H1 (cell line): Measurements from ENCODE around the gene MSMP. TPM values are rescaled to one million over a fixed set of nuclear protein-coding genes. Genes with fewer than 3 reads are reported as not detected.

Source experiments
- CTCF ChIA-PET: fragments of 300-600 bp; sonication (Branson Sonifier 250); formaldehyde crosslinking; loops from one replicate; lab custom pipeline; 2021; ENCODE audit not compliant: partially characterized antibody; lab: Charles Lee
- POLR2A ChIA-PET: fragments of 300-600 bp; sonication (Branson Sonifier 250); formaldehyde crosslinking; loops from one replicate; lab custom pipeline; 2021; ENCODE audit warnings: inconsistent platforms; ENCODE audit not compliant: partially characterized antibody; lab: Charles Lee
- DNase-seq, 2 experiments: peaks; one replicate each; pipeline versions ENCODE4 v3.0.0 to v3.0.0-alpha.2; 2010 to 2022; ENCODE audit warnings: low spot score in 2 of 2, low read depth in 1 of 2, mixed read lengths in 1 of 2
- FAIRE-seq: peaks from 2 replicates; lab custom pipeline; 2011; peaks lifted over from hg19 to GRCh38; lab: Jason Lieb, UNC
- H2AFZ ChIP-seq: 2 replicates; pipeline ENCODE4 v1.8.1; 2012; ENCODE audit warnings: low read length, inconsistent platforms
- H2AK5ac ChIP-seq: 2 replicates; pipeline ENCODE4 v1.6.1; 2013; ENCODE audit warnings: low read depth, low read length
- H2BK120ac ChIP-seq: replicated peaks from 2 replicates; pipeline ENCODE3; 2013; ENCODE audit warnings: low read depth, low read length, inconsistent platforms
- H2BK12ac ChIP-seq: 2 replicates; pipeline ENCODE4 v1.6.1; 2013; ENCODE audit warnings: low read depth, low read length
- H2BK15ac ChIP-seq: 2 replicates; pipeline ENCODE4 v1.6.1; 2013; ENCODE audit warnings: low read length
- H2BK20ac ChIP-seq: 2 replicates; pipeline ENCODE4 v1.6.1; 2013; ENCODE audit warnings: low read length
- H2BK5ac ChIP-seq: 2 replicates; pipeline ENCODE4 v1.6.1; 2013; ENCODE audit warnings: low read depth, low read length
- H3K14ac ChIP-seq: 2 replicates; pipeline ENCODE4 v1.6.1; 2013; ENCODE audit warnings: inconsistent platforms; ENCODE audit not compliant: insufficient read length
- H3K18ac ChIP-seq: 2 replicates; pipeline ENCODE4 v1.6.1; 2013; ENCODE audit warnings: low read length; ENCODE audit errors: extremely low read depth
- H3K23ac ChIP-seq: 2 replicates; pipeline ENCODE4 v1.6.1; 2013; ENCODE audit warnings: inconsistent platforms; ENCODE audit not compliant: insufficient read length
- H3K23me2 ChIP-seq: 2 replicates; pipeline ENCODE4 v1.6.1; 2013; ENCODE audit warnings: low read depth, low read length
- H3K27ac ChIP-seq: 2 replicates; pipeline ENCODE4 v1.6.1; 2011; ENCODE audit warnings: low read depth, low read length, inconsistent platforms
- H3K27me3 ChIP-seq, 4 experiments: replicated peaks in 1 of 4; 1 replicate in 1 of 4; 2 replicates in 3 of 4; pipeline versions ENCODE4 v1.6.1 to v1.8.1; 2011 to 2013; ENCODE audit warnings: low read length in 3 of 4, mild to moderate bottlenecking in 3 of 4, inconsistent platforms in 2 of 4, mixed read lengths in 2 of 4, moderate library complexity in 1 of 4; ENCODE audit not compliant: control insufficient read depth in 3 of 4, insufficient read depth in 3 of 4; ENCODE audit errors: extremely low read depth in 1 of 4
- H3K36me3 ChIP-seq, 4 experiments: 2 replicates each; pipeline versions ENCODE4 v1.6.1 to v1.8.1; 2011 to 2013; ENCODE audit warnings: mild to moderate bottlenecking in 4 of 4, low read length in 3 of 4, moderate library complexity in 2 of 4, control low read depth in 1 of 4, inconsistent platforms in 1 of 4; ENCODE audit not compliant: insufficient read depth in 4 of 4, control insufficient read depth in 2 of 4
- H3K4ac ChIP-seq: replicated peaks from 2 replicates; pipeline ENCODE3; 2013; ENCODE audit warnings: low read length, low read depth, mixed read lengths, inconsistent platforms; ENCODE audit not compliant: insufficient read length
- H3K4me1 ChIP-seq, 4 experiments: replicated peaks in 1 of 4; 1 replicate in 1 of 4; 2 replicates in 3 of 4; pipeline versions ENCODE4 v1.6.1 to v1.8.1; 2011 to 2013; ENCODE audit warnings: low read length in 3 of 4, inconsistent platforms in 2 of 4, mixed read lengths in 1 of 4; ENCODE audit not compliant: insufficient read depth in 4 of 4, control insufficient read depth in 3 of 4
- H3K4me2 ChIP-seq, 2 experiments: 2 replicates each; pipeline versions ENCODE4 v1.6.1 to v1.8.1; 2011 to 2013; ENCODE audit warnings: low read depth in 2 of 2, low read length in 2 of 2, control low read depth in 1 of 2, inconsistent platforms in 1 of 2, mild to moderate bottlenecking in 1 of 2; ENCODE audit not compliant: insufficient read depth in 1 of 2
- H3K4me3 ChIP-seq, 4 experiments: fragments of 200-600, 300-600 bp in 1 of 4; sonication (generic), shearing (Covaris generic), sonication (Bioruptor Twin) in 1 of 4; 2 replicates each; pipeline versions ENCODE4 v1.5.1 to v1.8.1; 2011 to 2016; ENCODE audit warnings: low read length in 4 of 4, low read depth in 3 of 4, control low read depth in 2 of 4, inconsistent platforms in 2 of 4, mild to moderate bottlenecking in 2 of 4, mixed read lengths in 1 of 4, moderate library complexity in 1 of 4; ENCODE audit not compliant: insufficient read depth in 2 of 4; ENCODE audit errors: extremely low read depth in 1 of 4
- H3K56ac ChIP-seq: replicated peaks from 2 replicates; pipeline ENCODE3; 2013; ENCODE audit warnings: low read depth, mild to moderate bottlenecking, mixed read lengths, low read length, inconsistent platforms; ENCODE audit not compliant: insufficient read length
- H3K79me1 ChIP-seq: 2 replicates; pipeline ENCODE4 v1.6.1; 2013; ENCODE audit warnings: low read depth, low read length, control low read depth
- H3K79me2 ChIP-seq, 2 experiments: 2 replicates each; pipeline versions ENCODE4 v1.6.1 to v1.8.1; 2012 to 2013; ENCODE audit warnings: low read length in 2 of 2, mild to moderate bottlenecking in 2 of 2, inconsistent platforms in 1 of 2; ENCODE audit not compliant: insufficient read depth in 2 of 2, control insufficient read depth in 1 of 2
- H3K9ac ChIP-seq, 4 experiments: replicated peaks in 1 of 4; 1 replicate in 1 of 4; 2 replicates in 3 of 4; pipeline versions ENCODE4 v1.6.1 to v1.8.1; 2011 to 2013; ENCODE audit warnings: low read depth in 3 of 4, low read length in 3 of 4, control low read depth in 2 of 4, mild to moderate bottlenecking in 2 of 4, moderate library complexity in 2 of 4, inconsistent platforms in 1 of 4; ENCODE audit errors: extremely low read depth in 1 of 4
- H3K9me3 ChIP-seq, 2 experiments: 2 replicates each; pipeline versions ENCODE4 v1.6.1 to v1.8.1; 2012 to 2013; ENCODE audit warnings: mild to moderate bottlenecking in 2 of 2, moderate library complexity in 2 of 2, control low read depth in 1 of 2, inconsistent platforms in 1 of 2, low read depth in 1 of 2, low read length in 1 of 2, mixed read lengths in 1 of 2; ENCODE audit not compliant: insufficient read depth in 2 of 2
- H4K20me1 ChIP-seq, 2 experiments: replicated peaks in 1 of 2; 2 replicates each; pipeline versions ENCODE3 to v1.8.1; 2011 to 2013; ENCODE audit warnings: inconsistent platforms in 2 of 2, low read length in 2 of 2, mild to moderate bottlenecking in 1 of 2; ENCODE audit not compliant: insufficient read depth in 2 of 2, control insufficient read depth in 1 of 2
- H4K5ac ChIP-seq: 2 replicates; pipeline ENCODE4 v1.6.1; 2013; ENCODE audit warnings: low read length, low read depth, mixed read lengths, inconsistent platforms; ENCODE audit not compliant: insufficient read length
- H4K8ac ChIP-seq: 2 replicates; pipeline ENCODE4 v1.8.0; 2013; ENCODE audit warnings: mild to moderate bottlenecking, moderate library complexity, low read length, inconsistent platforms; ENCODE audit not compliant: insufficient read depth; ENCODE audit errors: extremely low read depth
- H4K91ac ChIP-seq: replicated peaks from 2 replicates; pipeline ENCODE3; 2013; ENCODE audit warnings: low read length, mixed read lengths, inconsistent platforms; ENCODE audit not compliant: insufficient read length
- CHD1 ChIP-seq: IDR thresholded peaks from 2 replicates; pipeline ENCODE4 v1.6.1; 2012; ENCODE audit warnings: low read depth, low read length, improper control_type of control experiment
- GTF2F1 ChIP-seq: IDR thresholded peaks from 2 replicates; pipeline ENCODE4 v1.6.1; 2012; ENCODE audit warnings: low read depth, low read length, improper control_type of control experiment, borderline replicate concordance
- SIRT6 ChIP-seq: IDR thresholded peaks from one replicate; pipeline ENCODE4 v1.7.1; 2012; ENCODE audit warnings: low read length, inconsistent platforms
- WGBS, 2 experiments: shearing (Covaris generic) in 1 of 2; methylation state at CpG; one replicate each; pipeline versions ENCODE4 v1.1.6 to v1.1.7; 2013 to 2015; ENCODE audit warnings: low lambda C conversion rate in 2 of 2, mixed read lengths in 2 of 2, inconsistent platforms in 1 of 2, low coverage in 1 of 2, missing lambda C conversion rate in 1 of 2; ENCODE audit not compliant: insufficient replicate concordance in 2 of 2, insufficient coverage in 1 of 2, insufficient read length in 1 of 2; ENCODE audit errors: extremely low coverage in 1 of 2, missing lambda C conversion rate in 1 of 2; 5-methylcytosine and 5-hydroxymethylcytosine counted together
- polyA plus RNA-seq, 7 experiments: library from polyadenylated mRNA; depleted of rRNA in 3 of 7; stranded (reverse) in 5 of 7; unstranded in 2 of 7; fragments of >200 nt in 5 of 7; fragments of 200-250 nt in 2 of 7; gene quantifications; 1 replicate in 5 of 7; 2 replicates in 1 of 7; 4 replicates in 1 of 7; pipeline versions ENCODE4 v1.2.1 to v1.2.3, GENCODE V29; 2011 to 2013; ENCODE audit warnings: missing spikeins in 2 of 7, mixed read lengths in 2 of 7
- total RNA-seq: library from RNA; stranded (reverse); fragmentation: NEBNext Ultra II Directional; extraction: Animal tissue kit (Norgen Biotek cat#: 25700); gene quantifications from 2 replicates; pipeline ENCODE4 v1.2.1, GENCODE V29; 2021

Gene MSMP
- total and polyA plus RNA-seq, 2 of the 8 experiments (the other 6 are each of a cell fraction or from before 2014, with no cell fraction given): 0.53 TPM; not detected in 1

DNA sequence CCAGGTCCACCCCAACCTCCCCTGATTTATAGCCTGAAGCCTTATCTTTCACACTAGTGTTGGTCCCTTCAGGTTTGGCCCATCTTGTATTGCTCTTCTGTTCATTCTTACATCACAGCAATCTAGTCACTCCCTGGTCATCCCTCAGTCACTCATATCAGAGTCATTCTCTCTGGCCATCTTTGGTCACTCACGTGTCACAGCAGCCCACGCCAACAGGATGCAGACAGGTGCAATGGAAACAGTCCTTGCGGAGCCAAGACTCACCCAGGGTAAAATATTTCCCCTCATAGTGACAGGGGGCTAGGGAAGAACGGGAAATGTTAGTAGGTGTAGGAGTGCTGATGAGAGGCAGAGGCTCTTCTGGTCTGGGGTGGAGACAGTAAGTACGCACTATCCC is 610 bp downstream of the MSMP start:
- H4K5ac ChIP-seq: no peak overlapping the region
- H3K18ac ChIP-seq: no peak overlapping the region
- H2AK5ac ChIP-seq: no peak overlapping the region
- no peak overlapping the region for H2BK15ac ChIP-seq
- no peak overlapping the region for H2AFZ ChIP-seq
- no peak overlapping the region; the same call in 1 of the 2 replicates for H4K8ac ChIP-seq
- H3K4me2 ChIP-seq: no peak overlapping the region
- no peak overlapping the region for H3K4ac ChIP-seq
- H4K20me1 ChIP-seq: no peaks in the 10 kb centered on the region
- H3K14ac ChIP-seq: no peak overlapping the region
- no peaks in the 10 kb centered on the region for H3K9me3 ChIP-seq
- DNase-seq (no peak), FAIRE-seq (no peak)
- peaks cover under 1 to 11% of the 10 kb centered on the region in 2 experiments for H3K79me2 ChIP-seq
- POLR2A ChIA-PET: interaction anchor here (1.8 to 1.9 kb wide), 2 partner anchors 15 to 58 kb away, joined by 4 read pairs; no protein-coding TSS in a partner anchor
- H3K23ac ChIP-seq: no peak overlapping the region
- H3K79me1 ChIP-seq: peaks cover 4% of the 10 kb centered on the region; the same call in 1 of the 2 replicates
- no peak overlapping the region for H3K9ac ChIP-seq
- no peak overlapping the region for H2BK5ac ChIP-seq
- 94% methylated on average over 5 of the region's 5 CpGs; no CpG with 5 or more reads in 1 of the 2 experiments for WGBS, 2 experiments
- no peak overlapping the region for H4K91ac ChIP-seq
- H3K4me3 ChIP-seq: no peak overlapping the region
- no peak for TF ChIP-seq CHD1
- no peak for TF ChIP-seq GTF2F1
- TF ChIP-seq SIRT6: no peak
- H3K27ac ChIP-seq: no peak overlapping the region
- peaks cover 3 to 22% (median 15%) of the 10 kb centered on the region in 4 experiments; a peak in 6 of 8 replicates for H3K36me3 ChIP-seq
- no peak overlapping the region for H2BK12ac ChIP-seq
- peaks cover 0 to 7% (median 4%) of the 10 kb centered on the region in 4 experiments; a peak in 6 of 7 replicates for H3K4me1 ChIP-seq
- no peak overlapping the region for H2BK120ac ChIP-seq
- H2BK20ac ChIP-seq: no peak overlapping the region
- CTCF ChIA-PET: interaction anchor here (0.9 to 3.5 kb wide), 6 partner anchors 15 to 59 kb away, joined by 3 to 27 read pairs (median 4); partner anchors contain the start of genes CREB3, SPAG8 and TLN1
- H3K56ac ChIP-seq: no peak overlapping the region
- peaks cover 4% of the 10 kb centered on the region for H3K23me2 ChIP-seq
- H3K27me3 ChIP-seq: no peaks in the 10 kb centered on the region
